Hepatocyte (in vitro differentiated cells): ENCODE results near the gene PLPPR1. TPM values are rescaled to one million over a fixed set of nuclear protein-coding genes. Genes with fewer than 3 reads are reported as not detected.

ENCODE experiments used
- DNase-seq: peaks from one replicate; pipeline ENCODE4 v3.0.0-alpha.2; 2016; ENCODE audit warnings: low spot score
- H2AFZ ChIP-seq: fragments of 200-600 bp; sonication (generic); 2 replicates; pipeline ENCODE4 v1.6.0; 2016; ENCODE audit warnings: antibody characterized with exemption, mild to moderate bottlenecking
- H3K27ac ChIP-seq: fragments of 200-600 bp; sonication (generic); 2 replicates; pipeline ENCODE4 v1.5.1; 2016; ENCODE audit warnings: mild to moderate bottlenecking
- H3K27me3 ChIP-seq: fragments of 200-600 bp; sonication (generic); 2 replicates; pipeline ENCODE4 v1.6.1; 2016
- H3K36me3 ChIP-seq: fragments of 200-600 bp; sonication (generic); replicated peaks from 2 replicates; pipeline ENCODE4 v1.5.1; 2016; ENCODE audit warnings: low read depth; ENCODE audit not compliant: insufficient read depth
- H3K4me1 ChIP-seq: fragments of 200-600 bp; sonication (generic); 2 replicates; pipeline ENCODE4 v1.5.1; 2016; ENCODE audit warnings: mild to moderate bottlenecking, moderate library complexity; ENCODE audit not compliant: insufficient read depth
- H3K4me2 ChIP-seq: fragments of 200-600 bp; sonication (generic); 2 replicates; pipeline ENCODE4 v1.6.0; 2016
- H3K4me3 ChIP-seq: fragments of 200-600 bp; sonication (generic); 2 replicates; pipeline ENCODE4 v1.5.1; 2016; ENCODE audit warnings: mild to moderate bottlenecking
- H3K79me2 ChIP-seq: fragments of 200-600 bp; sonication (generic); 2 replicates; pipeline ENCODE4 v1.6.0; 2017; ENCODE audit warnings: mild to moderate bottlenecking
- H3K9me2 ChIP-seq: fragments of 200-600 bp; sonication (generic); replicated peaks from 2 replicates; pipeline ENCODE4 v1.6.0; 2017; ENCODE audit warnings: mild to moderate bottlenecking; ENCODE audit not compliant: insufficient read depth
- H3K9me3 ChIP-seq: fragments of 200-600 bp; sonication (generic); 2 replicates; pipeline ENCODE4 v1.5.1; 2016; ENCODE audit warnings: low read depth, mild to moderate bottlenecking
- H4K20me1 ChIP-seq: fragments of 200-600 bp; sonication (generic); 2 replicates; pipeline ENCODE4 v1.6.0; 2016; ENCODE audit warnings: mild to moderate bottlenecking; ENCODE audit not compliant: insufficient read depth, poor library complexity, severe bottlenecking
- EZH2 ChIP-seq: fragments of 200-600 bp; sonication (generic); IDR thresholded peaks from 2 replicates; pipeline ENCODE4 v1.6.1; 2016; ENCODE audit warnings: antibody characterized with exemption, mild to moderate bottlenecking, borderline replicate concordance
- EZH2phosphoT487 ChIP-seq: fragments of 200-600 bp; sonication (generic); IDR thresholded peaks from one replicate; pipeline ENCODE4 v1.6.1; 2018; ENCODE audit warnings: antibody characterized with exemption, mild to moderate bottlenecking, low read depth, moderate library complexity; ENCODE audit not compliant: unreplicated experiment, severe bottlenecking
- whole genome bisulfite sequencing: methylation state at CpG from one replicate; pipeline ENCODE4 v1.1.6; 2016; ENCODE audit warnings: low lambda C conversion rate; ENCODE audit errors: missing lambda C conversion rate; 5-methylcytosine and 5-hydroxymethylcytosine counted together
- polyA plus RNA-seq: library from polyadenylated mRNA; unstranded; fragments of >200 nt; fragmentation: Nextera tagmentation; extraction: Ambion mirVana; gene quantifications from 2 replicates; pipeline ENCODE4 v1.2.1, GENCODE V29; 2016
- total RNA-seq: library from RNA; depleted of rRNA; stranded (reverse); fragments of >200 nt; gene quantifications from 2 replicates; pipeline ENCODE4 v1.2.3, GENCODE V29; 2014
- TF ChIP-seq, protein P1 (sequence below): fragments of 200-600 bp; sonication (generic); IDR thresholded peaks from 2 replicates; pipeline ENCODE4 v1.5.1; 2016; ENCODE audit warnings: antibody characterized with exemption, mild to moderate bottlenecking; ENCODE audit not compliant: poor library complexity

Gene PLPPR1
- total and polyA plus RNA-seq, 2 experiments from 2014 or later = 0.27 to 2.1 TPM

DNA sequence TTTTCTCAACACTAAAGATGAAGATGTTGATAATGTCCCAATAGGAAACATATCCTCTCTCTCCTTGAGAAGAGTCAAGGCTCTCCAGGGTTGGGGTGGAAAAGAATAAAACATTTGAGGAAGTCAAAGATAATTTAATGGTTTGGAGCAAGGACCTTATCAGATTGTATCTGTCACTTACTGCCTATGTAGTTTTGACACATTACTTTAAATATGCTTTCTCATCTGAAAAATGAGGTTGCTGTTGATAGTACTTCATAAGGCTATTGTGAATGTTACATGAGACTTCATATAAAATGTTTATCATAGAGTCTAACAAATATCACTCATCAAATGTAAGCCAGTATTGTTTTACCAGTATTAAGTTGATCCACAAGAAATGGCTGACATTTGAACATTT, 307.6 kb downstream of the PLPPR1 start:
- Histone ChIP-seq H3K4me2 (no peak overlapping the region), H4K20me1 (no peaks in the 10 kb centered on the region), H3K9me3 (no peaks in the 10 kb centered on the region), H3K36me3 (no peaks in the 10 kb centered on the region), H3K27ac (no peak overlapping the region), H3K4me3 (no peak overlapping the region), H2AFZ (no peak overlapping the region), H3K4me1 (no peaks in the 10 kb centered on the region), H3K27me3 (no peaks in the 10 kb centered on the region), H3K9me2 (no peaks in the 10 kb centered on the region), H3K79me2 (no peaks in the 10 kb centered on the region)
- no peak for DNase-seq
- no peak for TF ChIP-seq EZH2
- TF ChIP-seq, protein P1, sequence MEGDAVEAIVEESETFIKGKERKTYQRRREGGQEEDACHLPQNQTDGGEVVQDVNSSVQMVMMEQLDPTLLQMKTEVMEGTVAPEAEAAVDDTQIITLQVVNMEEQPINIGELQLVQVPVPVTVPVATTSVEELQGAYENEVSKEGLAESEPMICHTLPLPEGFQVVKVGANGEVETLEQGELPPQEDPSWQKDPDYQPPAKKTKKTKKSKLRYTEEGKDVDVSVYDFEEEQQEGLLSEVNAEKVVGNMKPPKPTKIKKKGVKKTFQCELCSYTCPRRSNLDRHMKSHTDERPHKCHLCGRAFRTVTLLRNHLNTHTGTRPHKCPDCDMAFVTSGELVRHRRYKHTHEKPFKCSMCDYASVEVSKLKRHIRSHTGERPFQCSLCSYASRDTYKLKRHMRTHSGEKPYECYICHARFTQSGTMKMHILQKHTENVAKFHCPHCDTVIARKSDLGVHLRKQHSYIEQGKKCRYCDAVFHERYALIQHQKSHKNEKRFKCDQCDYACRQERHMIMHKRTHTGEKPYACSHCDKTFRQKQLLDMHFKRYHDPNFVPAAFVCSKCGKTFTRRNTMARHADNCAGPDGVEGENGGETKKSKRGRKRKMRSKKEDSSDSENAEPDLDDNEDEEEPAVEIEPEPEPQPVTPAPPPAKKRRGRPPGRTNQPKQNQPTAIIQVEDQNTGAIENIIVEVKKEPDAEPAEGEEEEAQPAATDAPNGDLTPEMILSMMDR = no peak
- TF ChIP-seq EZH2phosphoT487 = no peak

DNA sequence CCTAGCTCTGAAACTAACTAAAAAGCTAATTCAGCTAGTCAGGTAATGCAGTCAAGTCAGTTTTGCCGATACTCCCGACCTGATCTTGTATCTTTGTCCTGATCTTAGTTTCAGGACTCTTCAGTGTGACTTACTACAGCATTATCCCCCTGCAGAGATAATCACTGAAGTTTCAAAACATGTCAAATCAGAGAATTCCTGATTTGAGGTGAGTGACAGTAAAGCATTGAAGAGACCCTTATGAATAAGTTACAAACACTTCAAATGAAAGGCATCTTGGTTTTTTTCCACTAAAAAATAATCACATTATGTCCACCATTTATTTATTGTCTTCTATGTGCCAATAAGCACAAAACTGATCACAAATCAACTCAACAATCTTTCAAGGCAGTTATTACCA, 308.7 kb downstream of the PLPPR1 start:
- Histone ChIP-seq H3K9me2 (no peaks in the 10 kb centered on the region), H3K27ac (no peak overlapping the region), H2AFZ (no peak overlapping the region), H3K36me3 (no peaks in the 10 kb centered on the region), H3K4me1 (no peaks in the 10 kb centered on the region), H4K20me1 (no peaks in the 10 kb centered on the region), H3K27me3 (no peaks in the 10 kb centered on the region), H3K9me3 (no peaks in the 10 kb centered on the region), H3K4me3 (no peak overlapping the region), H3K4me2 (no peak overlapping the region), H3K79me2 (no peaks in the 10 kb centered on the region)
- no peak for DNase-seq
- TF ChIP-seq, protein P1 = no peak
- TF ChIP-seq EZH2 (no peak), EZH2phosphoT487 (no peak)
- WGBS = 81% methylated on average over 2 of the region's 2 CpGs

DNA sequence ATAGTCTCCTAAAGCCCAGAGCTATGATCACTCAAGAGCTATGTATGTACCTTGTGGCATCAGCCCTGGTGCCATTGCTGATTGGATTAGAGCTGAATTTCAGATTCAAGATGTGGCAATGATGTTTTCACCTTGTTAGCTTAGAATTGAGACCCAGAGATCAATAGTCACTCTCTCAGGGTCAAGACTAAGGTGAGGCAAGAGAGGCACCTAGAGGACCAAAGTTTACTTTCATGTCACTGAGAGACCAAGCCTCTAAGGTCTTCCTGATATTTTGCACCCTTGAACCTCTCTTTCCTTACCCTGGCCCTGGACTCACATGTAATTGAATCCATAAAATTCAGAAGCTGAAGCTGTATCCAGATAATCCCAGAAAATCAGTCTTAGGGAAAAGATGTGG, 313.4 kb downstream of the PLPPR1 start:
- Histone ChIP-seq H3K4me2 (no peak overlapping the region), H3K9me3 (no peaks in the 10 kb centered on the region), H3K36me3 (no peaks in the 10 kb centered on the region), H3K27ac (no peak overlapping the region), H4K20me1 (no peaks in the 10 kb centered on the region), H3K27me3 (no peaks in the 10 kb centered on the region), H2AFZ (no peak overlapping the region), H3K4me1 (no peaks in the 10 kb centered on the region), H3K79me2 (no peaks in the 10 kb centered on the region), H3K4me3 (no peak overlapping the region), H3K9me2 (no peaks in the 10 kb centered on the region)
- TF ChIP-seq, protein P1 = no peak
- TF ChIP-seq EZH2 (no peak), EZH2phosphoT487 (no peak)
- DNase-seq = no peak

DNA sequence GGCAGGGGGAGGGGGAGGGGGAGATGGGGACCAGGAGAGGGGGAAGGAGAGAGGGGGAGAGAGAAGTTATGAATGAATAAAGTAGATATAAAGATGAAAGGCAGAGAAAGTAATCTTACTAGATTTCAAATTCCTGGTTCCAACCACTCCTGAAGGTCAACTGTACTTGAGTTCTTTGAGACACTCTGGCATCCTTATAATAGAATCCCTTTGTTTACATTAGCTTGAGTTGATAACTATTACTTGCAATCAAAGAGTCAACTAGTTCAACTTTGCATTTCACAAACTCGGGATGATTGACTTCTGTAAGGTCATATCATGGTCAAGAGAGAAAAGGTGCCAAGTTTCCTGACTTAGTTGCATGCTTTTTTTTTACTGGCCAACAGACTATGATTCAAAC, 314.1 kb downstream of the PLPPR1 start:
- WGBS = 68% methylated on average over 1 of the region's 1 CpG
- TF ChIP-seq EZH2phosphoT487 (no peak), EZH2 (no peak)
- TF ChIP-seq, protein P1 = no peak
- no peaks in the 10 kb centered on the region for H3K9me3 ChIP-seq
- H3K4me2 ChIP-seq = no peak overlapping the region
- H3K27me3 ChIP-seq = no peaks in the 10 kb centered on the region
- H4K20me1 ChIP-seq = no peaks in the 10 kb centered on the region
- no peak for DNase-seq
- H3K79me2 ChIP-seq = no peaks in the 10 kb centered on the region
- H3K36me3 ChIP-seq = no peaks in the 10 kb centered on the region
- no peak overlapping the region for H3K27ac ChIP-seq
- H3K4me1 ChIP-seq = no peaks in the 10 kb centered on the region
- H3K4me3 ChIP-seq = no peak overlapping the region
- H2AFZ ChIP-seq = no peak overlapping the region
- H3K9me2 ChIP-seq = no peaks in the 10 kb centered on the region
